Cardiac fibroblast (primary cell): ENCODE measurements around the gene TAGAP.

Source experiments
- DNase-seq, 2 donors: peaks; one replicate each; pipeline versions ENCODE4 v3.0.0 to v3.0.0-alpha.2; 2010; ENCODE audit warnings: low read depth in 2 of 2
- H3K4me3 ChIP-seq, 2 donors: replicated peaks in 1 of 2; 1 replicate in 1 of 2; 2 replicates in 1 of 2; pipeline ENCODE4 v1.5.1; 2011; ENCODE audit warnings: low read depth in 2 of 2, low read length in 2 of 2, mild to moderate bottlenecking in 2 of 2, moderate library complexity in 1 of 2
- TF ChIP-seq, protein P1 (sequence below): IDR thresholded peaks from one replicate; pipeline ENCODE4 v1.5.1; 2011; ENCODE audit warnings: low read depth, mild to moderate bottlenecking, low read length, inconsistent platforms

Gene TAGAP, protein sequence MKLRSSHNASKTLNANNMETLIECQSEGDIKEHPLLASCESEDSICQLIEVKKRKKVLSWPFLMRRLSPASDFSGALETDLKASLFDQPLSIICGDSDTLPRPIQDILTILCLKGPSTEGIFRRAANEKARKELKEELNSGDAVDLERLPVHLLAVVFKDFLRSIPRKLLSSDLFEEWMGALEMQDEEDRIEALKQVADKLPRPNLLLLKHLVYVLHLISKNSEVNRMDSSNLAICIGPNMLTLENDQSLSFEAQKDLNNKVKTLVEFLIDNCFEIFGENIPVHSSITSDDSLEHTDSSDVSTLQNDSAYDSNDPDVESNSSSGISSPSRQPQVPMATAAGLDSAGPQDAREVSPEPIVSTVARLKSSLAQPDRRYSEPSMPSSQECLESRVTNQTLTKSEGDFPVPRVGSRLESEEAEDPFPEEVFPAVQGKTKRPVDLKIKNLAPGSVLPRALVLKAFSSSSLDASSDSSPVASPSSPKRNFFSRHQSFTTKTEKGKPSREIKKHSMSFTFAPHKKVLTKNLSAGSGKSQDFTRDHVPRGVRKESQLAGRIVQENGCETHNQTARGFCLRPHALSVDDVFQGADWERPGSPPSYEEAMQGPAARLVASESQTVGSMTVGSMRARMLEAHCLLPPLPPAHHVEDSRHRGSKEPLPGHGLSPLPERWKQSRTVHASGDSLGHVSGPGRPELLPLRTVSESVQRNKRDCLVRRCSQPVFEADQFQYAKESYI

DNA sequence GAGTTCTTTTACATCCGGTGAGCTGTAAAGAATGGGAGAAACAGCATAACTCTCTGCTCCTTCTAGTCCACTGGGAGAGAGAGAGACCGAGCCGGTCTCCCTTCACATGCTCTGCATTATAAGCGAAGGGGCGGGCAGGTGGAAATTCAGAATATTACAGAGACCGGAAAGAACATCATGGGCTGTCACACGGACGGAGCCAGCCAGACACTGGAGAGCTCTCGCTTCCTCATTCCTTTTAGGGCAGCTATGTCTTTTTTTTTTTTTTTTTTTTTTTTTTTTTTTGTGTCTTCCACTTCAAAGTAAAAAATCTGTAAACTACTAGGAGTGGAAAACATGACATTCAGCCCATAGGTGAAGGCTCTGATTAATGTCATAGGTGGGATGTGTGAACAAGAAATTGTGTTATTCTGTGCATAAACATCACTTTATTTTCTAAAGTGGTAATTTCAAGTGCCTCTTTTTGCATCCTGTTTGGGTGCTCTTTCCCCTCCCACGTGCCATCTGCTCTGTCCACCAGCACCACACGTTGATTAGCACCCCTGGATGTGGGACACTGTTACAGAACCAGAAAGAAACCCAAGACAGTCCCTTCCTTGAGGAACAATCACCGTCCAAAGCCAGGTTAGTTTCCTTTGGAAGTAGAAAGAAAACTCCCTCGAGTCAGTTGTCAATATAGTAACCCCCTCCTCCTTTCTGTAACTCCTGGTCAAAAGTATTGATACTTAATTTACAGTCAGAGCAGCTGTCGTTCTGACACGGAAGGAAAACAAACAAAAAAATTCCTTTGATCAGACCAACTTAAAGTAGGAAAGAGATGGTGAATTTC lies at the start of gene TAGAP:
TSS of gene TAGAP (minus strand) at position 93 of the 829 bp plus-strand sequence. CDS start 845 bp downstream, outside the sequence.
- DNase-seq = peak in 1 of 2 donors; percentile 14
- TF ChIP-seq, protein P1, sequence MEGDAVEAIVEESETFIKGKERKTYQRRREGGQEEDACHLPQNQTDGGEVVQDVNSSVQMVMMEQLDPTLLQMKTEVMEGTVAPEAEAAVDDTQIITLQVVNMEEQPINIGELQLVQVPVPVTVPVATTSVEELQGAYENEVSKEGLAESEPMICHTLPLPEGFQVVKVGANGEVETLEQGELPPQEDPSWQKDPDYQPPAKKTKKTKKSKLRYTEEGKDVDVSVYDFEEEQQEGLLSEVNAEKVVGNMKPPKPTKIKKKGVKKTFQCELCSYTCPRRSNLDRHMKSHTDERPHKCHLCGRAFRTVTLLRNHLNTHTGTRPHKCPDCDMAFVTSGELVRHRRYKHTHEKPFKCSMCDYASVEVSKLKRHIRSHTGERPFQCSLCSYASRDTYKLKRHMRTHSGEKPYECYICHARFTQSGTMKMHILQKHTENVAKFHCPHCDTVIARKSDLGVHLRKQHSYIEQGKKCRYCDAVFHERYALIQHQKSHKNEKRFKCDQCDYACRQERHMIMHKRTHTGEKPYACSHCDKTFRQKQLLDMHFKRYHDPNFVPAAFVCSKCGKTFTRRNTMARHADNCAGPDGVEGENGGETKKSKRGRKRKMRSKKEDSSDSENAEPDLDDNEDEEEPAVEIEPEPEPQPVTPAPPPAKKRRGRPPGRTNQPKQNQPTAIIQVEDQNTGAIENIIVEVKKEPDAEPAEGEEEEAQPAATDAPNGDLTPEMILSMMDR = no peak
- H3K4me3 ChIP-seq = no peak within 1 kb of the TSS

DNA sequence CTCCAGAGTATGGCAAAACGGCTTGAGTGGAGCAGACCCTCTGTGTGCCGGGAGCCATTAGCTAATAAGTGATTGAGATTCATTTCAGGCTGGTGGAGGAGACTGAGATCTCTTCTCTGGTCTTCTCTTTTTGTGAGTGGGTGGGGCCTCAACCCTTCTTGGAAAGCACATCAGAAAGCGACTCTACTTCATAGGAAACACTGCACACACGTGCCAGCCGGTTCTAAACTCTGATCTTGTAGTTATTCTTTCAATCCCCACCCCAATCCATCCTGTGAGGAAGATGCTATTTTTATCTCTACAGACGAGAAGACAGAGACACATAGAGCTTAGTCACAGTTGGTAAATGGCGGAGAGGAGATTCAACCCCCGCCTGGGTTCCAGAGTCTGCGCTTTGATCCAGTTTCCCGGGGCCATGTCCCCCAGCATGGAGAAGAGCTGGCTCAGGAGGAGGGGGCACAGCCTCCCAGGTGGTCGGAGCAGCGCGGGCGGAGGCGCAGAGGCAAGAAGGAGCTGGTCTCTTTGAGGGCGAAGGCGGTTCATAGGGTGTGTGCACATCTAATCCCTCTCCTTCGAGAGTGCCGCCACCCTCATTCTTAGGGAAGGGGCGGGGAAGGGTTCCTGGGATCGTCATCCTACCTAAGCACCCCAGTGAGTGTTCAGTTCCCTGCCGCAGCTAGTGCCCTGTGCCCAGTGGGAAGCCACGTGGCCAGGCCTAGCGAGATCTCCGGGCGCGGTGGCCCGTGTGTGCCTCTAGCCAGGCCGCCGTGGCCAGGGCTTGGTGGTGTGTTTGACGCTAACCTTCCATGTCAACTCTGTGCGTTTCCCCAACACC lies 49.0 kb upstream of the TAGAP start:
- DNase-seq = no peak
- TF ChIP-seq, protein P1 = no peak
- no peak overlapping the region for H3K4me3 ChIP-seq

DNA sequence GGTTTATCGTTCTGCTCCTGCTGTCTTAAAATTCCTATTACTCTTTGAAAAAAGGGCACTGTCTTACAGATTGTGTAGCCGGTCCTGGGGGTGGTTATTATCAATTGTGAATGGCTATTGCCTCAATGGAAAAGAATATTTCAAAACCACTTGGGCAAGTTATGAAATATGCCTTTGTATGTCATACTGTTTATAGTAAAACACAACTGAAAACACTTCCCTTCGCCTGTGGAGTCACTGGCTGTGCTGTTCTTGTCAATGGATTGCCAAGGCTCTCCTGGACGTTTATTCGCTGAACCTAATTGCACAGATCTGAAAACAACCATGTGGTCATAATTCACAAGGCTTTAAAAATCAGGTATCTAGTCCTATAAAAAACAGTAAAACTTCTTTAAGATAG lies 47.8 kb upstream of the TAGAP start:
- TF ChIP-seq, protein P1 = no peak
- no peak overlapping the region for H3K4me3 ChIP-seq
- DNase-seq = peak; percentile 2 to 9

DNA sequence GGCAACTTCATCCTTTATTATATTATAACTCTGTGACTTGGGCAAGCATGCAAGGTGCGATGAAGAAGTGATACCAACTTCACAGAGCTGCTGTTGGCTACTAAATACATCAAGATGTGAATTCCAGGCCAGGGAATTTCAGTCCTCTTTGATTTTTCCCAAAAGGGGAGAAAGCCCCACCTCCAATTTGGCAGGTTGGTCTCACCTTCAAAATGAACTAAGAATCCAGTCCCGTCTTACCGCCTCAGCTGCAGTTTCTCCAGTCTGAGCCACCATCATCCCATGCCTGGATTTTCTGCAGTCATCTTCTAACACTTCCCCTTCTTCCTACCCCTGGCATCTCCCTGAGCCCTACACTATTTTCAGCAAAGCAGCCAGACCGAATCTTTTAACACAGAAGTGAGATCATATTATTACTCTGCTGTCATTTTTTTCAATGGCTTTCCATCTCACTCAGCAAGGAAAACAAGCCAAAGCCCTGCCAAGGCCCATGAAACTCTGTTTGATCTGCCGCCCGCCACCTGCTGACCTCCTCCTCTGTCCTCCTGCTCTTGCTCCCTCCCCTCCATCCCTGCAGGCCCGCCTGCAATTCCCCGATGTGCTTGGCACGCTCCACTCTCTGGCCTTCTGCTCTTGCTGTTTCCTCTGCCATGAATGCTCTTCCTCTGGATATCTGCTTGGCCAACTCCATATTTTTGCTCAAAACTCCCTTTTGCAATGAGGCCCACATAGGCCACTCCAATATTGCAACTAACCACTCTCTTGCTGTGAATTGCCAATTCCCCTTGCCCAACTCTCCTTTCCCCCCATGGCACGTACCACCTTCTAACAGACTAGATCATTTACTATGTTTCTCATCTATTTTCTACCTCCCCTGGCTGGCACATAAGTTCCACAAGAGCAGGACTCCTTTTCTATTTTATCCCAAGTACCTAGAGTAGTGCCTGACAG lies 46.0 kb upstream of the TAGAP start:
- H3K4me3 ChIP-seq = no peak overlapping the region
- DNase-seq = no peak
- TF ChIP-seq, protein P1 = no peak

DNA sequence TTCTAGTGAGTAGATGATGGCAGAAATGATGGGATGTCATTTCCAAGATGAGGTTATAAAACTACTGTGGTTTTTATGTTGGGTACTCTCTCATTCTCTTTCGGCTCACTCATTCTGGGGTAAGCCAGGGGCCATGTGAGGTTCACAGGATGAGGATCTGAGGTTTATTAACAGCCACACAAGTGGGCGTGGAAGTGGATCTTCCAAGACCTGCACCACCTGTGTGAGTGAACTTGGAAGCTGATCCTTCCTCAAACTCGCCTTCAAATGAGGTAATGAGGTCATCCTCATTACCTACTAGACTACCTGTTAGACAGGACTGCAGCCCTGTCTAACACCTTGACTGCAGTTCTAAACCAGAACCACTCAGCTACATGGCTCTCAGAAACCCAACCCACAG lies 45.1 kb upstream of the TAGAP start:
- DNase-seq = no peak
- TF ChIP-seq, protein P1 = no peak
- no peak overlapping the region for H3K4me3 ChIP-seq
